Stimulated activated naive CD8-positive, alpha-beta T cell treated with anti-CD3 and anti-CD28 coated beads, Interleukin-15, Interleukin-2, amounts not matched to agents 100 ng/mL and 50 ng/mL, for 24 hours (primary cell): ENCODE data around the gene COL6A2.

Source experiments
- H3K27ac Mint-ChIP-seq: one replicate; pipeline ENCODE4 v1.8.0; 2021; ENCODE audit warnings: mild to moderate bottlenecking, mixed read lengths
- H3K27me3 Mint-ChIP-seq: one replicate; pipeline ENCODE4 v1.8.0; 2021; ENCODE audit warnings: mixed read lengths
- H3K36me3 Mint-ChIP-seq: one replicate; pipeline ENCODE4 v1.8.0; 2021; ENCODE audit warnings: low read depth, mixed read lengths
- H3K4me1 Mint-ChIP-seq: one replicate; pipeline ENCODE4 v1.8.0; 2021; ENCODE audit warnings: low read depth, mixed read lengths
- H3K4me3 Mint-ChIP-seq: one replicate; pipeline ENCODE4 v1.8.0; 2021; ENCODE audit warnings: mild to moderate bottlenecking, mixed read lengths
- H3K9me3 Mint-ChIP-seq: one replicate; pipeline ENCODE4 v1.8.0; 2021; ENCODE audit warnings: mixed read lengths

COL6A2 gene

DNA sequence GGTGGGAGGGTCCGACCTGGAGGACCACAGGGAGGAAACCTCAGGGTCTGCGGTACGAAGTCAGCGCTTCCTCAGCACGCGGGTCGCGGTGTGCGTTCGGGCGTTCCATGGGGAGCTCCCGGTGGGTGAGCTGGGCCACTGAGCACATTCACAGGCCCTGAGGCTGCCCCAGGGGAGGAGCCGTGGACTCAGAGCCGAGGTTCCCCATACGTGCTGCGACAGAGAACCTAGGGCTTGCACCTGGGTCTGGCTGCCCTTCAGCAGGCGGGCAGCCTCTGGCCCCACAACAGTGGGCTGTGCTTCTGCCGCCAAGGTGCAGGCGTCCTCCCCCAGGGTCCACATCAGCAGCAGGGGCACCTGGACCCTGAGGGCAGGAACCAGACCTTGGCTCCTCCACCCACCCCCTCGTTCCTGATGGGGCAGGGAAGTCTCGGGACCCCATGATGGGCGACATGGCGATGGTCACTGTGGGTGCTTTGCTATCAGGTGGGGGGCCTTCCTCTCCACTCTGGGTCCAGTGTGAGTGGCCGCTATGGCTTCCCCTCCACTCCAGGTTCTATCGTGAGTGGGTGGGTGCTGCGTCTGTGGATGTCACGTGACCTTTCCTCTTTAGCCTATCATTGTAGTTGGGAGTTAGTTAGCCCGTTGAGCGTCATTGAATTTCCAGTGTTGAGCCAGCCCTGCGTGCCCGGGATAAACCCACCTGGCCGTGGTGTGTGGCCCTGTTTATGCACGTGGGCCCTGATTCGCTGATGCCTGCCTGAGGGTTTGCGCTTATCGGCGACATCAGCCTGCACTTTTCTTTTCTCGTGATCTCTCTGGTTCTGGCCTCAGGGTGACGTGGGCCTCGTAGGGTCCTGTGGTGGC lies 29.6 kb downstream of the COL6A2 start:
- Mint-ChIP-seq H3K4me3 (no peak overlapping the region), H3K36me3 (no peaks in the 10 kb centered on the region), H3K4me1 (no peaks in the 10 kb centered on the region), H3K9me3 (no peaks in the 10 kb centered on the region), H3K27me3 (no peaks in the 10 kb centered on the region), H3K27ac (no peak overlapping the region)

DNA sequence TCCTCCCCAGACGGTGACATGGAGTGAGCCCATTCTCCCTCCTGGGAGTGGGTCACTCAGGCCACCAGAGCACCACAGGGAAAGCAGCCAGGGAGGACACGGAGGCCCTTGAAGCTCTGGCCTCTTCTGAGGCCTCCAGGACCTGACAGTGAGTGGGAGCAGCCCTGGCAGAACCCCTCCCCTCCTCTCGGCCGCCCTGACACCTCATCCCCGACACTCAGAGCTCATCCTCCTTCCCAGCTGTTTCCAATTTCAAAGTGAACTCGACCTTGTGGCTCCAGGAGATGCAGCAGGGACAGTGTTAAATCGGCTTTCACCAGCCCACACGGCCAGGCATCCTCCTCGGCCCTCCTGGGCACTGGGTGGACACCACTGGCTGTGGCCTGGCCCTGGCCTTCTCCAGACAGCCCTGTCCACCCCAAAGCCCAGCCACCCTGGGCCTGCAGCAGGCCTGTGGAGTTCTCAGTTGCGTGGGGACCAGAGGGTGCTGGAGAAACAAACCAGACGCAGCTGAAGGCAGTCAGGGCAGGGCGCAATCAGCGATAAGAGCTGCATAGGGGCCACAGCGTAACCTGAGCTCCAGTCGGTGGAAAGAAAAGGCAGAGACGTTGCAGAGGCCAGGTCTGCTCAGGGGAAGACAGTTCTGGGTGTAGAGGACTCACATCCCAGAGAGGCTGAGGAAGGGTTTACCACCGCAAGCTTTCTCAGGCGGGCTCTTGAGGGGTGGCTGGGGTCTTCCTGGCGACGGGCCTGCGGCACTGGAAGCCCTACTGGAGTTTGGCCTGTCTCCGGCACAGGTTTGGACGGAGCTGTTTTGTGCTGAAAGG lies 30.4 kb downstream of the COL6A2 start:
- no peaks in the 10 kb centered on the region for H3K36me3 Mint-ChIP-seq
- H3K9me3 Mint-ChIP-seq: no peaks in the 10 kb centered on the region

DNA sequence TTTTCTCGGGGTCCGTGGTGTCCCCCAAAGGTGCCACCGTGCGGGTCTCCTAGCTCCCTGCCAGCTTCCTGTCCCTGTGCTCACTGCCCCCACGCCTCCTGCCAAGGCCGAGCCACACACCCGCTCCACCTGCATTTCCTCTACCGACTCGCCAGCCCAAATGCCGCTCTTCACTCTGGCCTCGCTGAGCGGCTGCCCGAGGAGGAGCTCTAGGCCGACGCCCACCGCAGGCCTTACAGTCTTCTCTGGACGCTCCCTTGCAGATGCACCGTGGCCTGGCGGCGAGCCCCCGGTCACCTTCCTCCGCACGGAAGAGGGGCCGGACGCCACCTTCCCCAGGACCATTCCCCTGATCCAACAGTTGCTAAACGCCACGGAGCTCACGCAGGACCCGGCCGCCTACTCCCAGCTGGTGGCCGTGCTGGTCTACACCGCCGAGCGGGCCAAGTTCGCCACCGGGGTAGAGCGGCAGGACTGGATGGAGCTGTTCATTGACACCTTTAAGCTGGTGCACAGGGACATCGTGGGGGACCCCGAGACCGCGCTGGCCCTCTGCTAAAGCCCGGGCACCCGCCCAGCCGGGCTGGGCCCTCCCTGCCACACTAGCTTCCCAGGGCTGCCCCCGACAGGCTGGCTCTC lies 31.1 kb downstream of the COL6A2 start:
- H3K4me3 Mint-ChIP-seq: no peak overlapping the region

More for the DNA sequence above, 30.4 kb downstream of the COL6A2 start:
- Mint-ChIP-seq H3K27ac (no peak overlapping the region), H3K4me1 (no peaks in the 10 kb centered on the region), H3K4me3 (no peak overlapping the region), H3K27me3 (no peaks in the 10 kb centered on the region)

DNA sequence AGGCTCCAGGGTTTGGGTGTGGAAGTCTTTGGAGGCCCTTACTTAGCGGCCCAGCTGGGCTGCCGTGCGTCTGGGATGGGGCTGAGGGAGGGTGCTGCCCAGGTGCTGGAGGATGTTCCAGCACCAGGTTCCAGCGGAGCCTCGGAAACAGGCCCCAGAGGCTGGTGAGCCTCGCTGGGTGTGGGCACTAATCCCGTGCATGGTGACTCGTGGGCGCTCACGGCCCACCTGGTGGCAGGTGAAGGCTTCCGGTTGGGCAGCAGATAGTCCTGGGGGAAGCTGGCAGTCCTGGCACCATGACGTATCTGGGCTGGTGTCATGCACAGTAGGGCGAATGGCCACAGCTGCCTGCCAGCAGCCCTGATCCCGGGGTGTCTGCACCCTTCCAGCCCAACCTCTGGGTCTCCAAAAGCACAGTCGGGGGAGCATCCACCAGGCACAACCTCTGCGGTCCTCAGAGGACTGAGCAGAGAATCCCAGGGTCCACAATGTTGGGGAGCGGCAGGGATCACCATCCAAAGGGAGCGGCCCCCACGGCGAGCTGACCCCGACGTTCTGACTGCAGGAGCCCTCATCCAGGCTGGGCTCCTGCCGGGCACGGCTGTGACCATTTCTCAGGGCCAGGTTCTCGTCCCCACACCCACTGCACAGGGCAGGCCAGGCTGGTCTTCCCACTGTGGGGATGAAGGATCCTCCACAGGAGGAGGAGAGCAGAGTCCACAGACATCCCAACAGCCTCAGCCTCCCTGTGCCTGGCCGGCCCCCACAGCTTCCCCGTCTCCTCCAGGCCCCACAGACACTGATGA lies 32.1 kb downstream of the COL6A2 start:
- Mint-ChIP-seq H3K4me3 (no peak overlapping the region), H3K27me3 (no peaks in the 10 kb centered on the region), H3K4me1 (no peaks in the 10 kb centered on the region), H3K27ac (no peak overlapping the region), H3K9me3 (no peaks in the 10 kb centered on the region), H3K36me3 (no peaks in the 10 kb centered on the region)

More for the DNA sequence above, 31.1 kb downstream of the COL6A2 start:
- Mint-ChIP-seq H3K4me1 (no peaks in the 10 kb centered on the region), H3K27me3 (no peaks in the 10 kb centered on the region), H3K9me3 (no peaks in the 10 kb centered on the region), H3K27ac (no peak overlapping the region), H3K36me3 (no peaks in the 10 kb centered on the region)

DNA sequence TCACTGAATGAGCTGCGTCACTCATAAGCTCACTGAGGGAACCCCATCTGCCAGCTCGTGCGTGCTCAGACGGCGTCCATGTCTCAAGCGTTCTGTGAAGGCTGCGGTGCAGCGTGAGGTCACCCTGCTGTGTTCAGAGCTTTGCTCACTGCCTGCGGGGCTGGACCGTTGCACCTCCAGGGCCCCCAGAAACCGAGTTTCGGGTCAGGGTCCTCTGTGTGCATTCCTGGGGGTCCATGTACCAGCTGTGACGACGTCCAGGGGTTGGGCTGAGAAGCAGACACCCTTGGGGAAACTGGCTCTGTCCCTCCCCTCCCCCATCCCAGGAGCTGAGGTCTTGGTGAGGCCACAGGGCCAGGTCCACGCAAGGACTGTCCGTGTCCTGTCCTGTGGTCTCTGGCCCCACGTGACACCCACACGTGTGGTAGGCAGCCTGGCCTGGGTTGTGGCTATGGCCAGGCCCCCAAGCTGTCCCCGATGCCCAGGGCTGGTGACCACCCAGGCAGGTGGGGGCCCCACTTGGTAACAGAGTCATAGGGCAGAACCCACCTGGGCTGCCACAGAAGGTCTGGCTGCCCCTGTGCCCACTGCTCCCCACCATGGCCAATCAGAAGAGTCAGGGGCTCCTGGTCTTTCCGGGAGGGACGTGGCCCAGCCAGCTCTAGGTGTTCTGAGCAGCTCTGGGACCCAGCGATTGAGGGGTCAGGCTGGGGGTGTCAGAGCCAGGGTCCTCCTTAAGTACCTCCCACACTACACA lies 33.1 kb downstream of the COL6A2 start:
- no peak overlapping the region for H3K4me3 Mint-ChIP-seq
- H3K27me3 Mint-ChIP-seq: peaks cover 2% of the 10 kb centered on the region
- no peaks in the 10 kb centered on the region for H3K4me1 Mint-ChIP-seq
- H3K27ac Mint-ChIP-seq: no peak overlapping the region
- no peaks in the 10 kb centered on the region for H3K36me3 Mint-ChIP-seq
- no peaks in the 10 kb centered on the region for H3K9me3 Mint-ChIP-seq

DNA sequence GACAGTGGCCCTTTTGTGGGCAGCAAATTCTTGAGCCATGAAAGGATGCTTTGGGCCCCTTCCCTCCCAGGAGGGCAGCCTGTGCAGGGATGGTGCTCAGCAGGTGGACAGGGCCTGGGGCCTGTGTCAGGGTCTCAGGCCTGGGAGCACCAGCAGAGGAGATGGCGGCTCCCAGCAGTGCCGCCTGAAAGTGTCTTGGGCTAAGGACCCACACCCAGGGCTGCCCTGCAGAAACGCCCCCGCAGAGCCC lies 33.6 kb downstream of the COL6A2 start:
- Mint-ChIP-seq H3K27ac (no peak overlapping the region), H3K4me1 (no peaks in the 10 kb centered on the region), H3K4me3 (no peak overlapping the region), H3K36me3 (no peaks in the 10 kb centered on the region), H3K9me3 (no peaks in the 10 kb centered on the region), H3K27me3 (peaks cover 3% of the 10 kb centered on the region)

DNA sequence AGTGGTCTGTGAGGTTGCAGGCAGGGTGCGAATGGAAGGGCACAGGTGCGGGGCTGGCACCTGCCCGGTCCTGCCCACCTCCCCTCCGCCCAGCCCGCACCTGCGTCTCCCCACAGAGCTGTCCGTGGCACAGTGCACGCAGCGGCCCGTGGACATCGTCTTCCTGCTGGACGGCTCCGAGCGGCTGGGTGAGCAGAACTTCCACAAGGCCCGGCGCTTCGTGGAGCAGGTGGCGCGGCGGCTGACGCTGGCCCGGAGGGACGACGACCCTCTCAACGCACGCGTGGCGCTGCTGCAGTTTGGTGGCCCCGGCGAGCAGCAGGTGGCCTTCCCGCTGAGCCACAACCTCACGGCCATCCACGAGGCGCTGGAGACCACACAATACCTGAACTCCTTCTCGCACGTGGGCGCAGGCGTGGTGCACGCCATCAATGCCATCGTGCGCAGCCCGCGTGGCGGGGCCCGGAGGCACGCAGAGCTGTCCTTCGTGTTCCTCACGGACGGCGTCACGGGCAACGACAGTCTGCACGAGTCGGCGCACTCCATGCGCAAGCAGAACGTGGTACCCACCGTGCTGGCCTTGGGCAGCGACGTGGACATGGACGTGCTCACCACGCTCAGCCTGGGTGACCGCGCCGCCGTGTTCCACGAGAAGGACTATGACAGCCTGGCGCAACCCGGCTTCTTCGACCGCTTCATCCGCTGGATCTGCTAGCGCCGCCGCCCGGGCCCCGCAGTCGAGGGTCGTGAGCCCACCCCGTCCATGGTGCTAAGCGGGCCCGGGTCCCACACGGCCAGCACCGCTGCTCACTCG lies 34.1 kb downstream of the COL6A2 start:
- Mint-ChIP-seq H3K27ac (no peak overlapping the region), H3K4me3 (no peak overlapping the region), H3K27me3 (peaks cover 3% of the 10 kb centered on the region), H3K9me3 (no peaks in the 10 kb centered on the region), H3K4me1 (no peaks in the 10 kb centered on the region), H3K36me3 (no peaks in the 10 kb centered on the region)

DNA sequence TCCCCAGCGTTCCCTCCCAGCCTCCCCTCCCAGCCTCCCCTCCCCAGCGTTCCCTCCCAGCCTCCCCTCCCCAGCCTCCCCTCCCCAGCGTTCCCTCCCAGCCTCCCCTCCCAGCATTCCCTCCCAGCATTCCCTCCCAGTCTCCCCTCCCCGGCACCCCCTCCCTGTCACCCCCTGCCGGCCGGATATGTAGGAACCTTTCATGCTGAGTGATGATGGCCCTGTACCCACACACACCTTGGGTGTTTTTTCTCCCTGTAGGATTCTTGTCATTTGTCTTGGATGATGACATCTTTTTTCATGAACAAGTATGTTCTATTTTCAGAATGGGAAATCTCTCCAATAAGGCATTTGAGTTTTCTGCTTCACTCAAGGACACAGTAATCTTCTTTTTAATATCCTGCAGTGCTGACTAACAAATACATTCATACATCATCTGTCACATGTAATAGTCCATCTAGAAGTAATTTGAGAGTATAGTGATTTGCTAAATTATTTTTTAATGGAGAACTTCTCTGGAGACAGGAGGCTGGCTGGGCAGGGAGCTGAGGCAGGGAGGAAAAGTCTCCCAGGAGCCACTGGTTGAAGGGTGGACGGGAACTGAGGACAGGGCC lies 38.0 kb downstream of the COL6A2 start:
- H3K27ac Mint-ChIP-seq: no peak overlapping the region
- no peaks in the 10 kb centered on the region for H3K9me3 Mint-ChIP-seq
- H3K36me3 Mint-ChIP-seq: no peaks in the 10 kb centered on the region
- no peaks in the 10 kb centered on the region for H3K4me1 Mint-ChIP-seq
- H3K4me3 Mint-ChIP-seq: no peak overlapping the region
- H3K27me3 Mint-ChIP-seq: peaks cover 6% of the 10 kb centered on the region

DNA sequence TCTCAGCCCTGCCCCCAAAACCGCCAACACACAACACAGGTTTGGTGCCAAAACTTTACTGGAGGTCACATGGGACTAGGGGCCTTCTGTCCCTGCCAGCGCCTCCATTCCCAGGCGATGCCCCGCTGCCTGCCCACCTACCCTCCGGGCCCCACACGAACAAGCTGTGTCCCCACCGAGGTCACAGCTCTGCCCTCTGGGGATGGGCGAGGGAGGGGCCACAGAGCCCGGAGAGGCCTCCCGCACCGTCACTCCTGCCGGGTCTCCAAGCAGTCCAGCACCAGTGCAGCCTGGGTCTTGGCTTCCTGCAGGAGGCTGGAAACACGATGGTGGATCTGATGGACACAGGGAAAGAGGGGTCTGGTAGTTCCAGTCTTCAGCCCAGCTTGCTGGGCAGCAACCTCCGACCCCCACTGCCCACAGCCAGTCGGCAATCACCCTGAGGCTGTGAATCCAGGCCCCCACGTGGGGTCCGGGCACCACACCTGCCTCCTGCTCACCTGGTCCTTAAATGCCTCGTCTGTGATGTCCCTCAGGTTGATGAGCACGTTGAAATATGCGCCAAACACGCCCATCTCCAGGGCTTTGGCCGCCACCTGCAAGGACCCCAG lies 38.9 kb downstream of the COL6A2 start:
- H3K27ac Mint-ChIP-seq: no peak overlapping the region
- H3K4me1 Mint-ChIP-seq: no peaks in the 10 kb centered on the region
- no peaks in the 10 kb centered on the region for H3K36me3 Mint-ChIP-seq
- no peak overlapping the region for H3K4me3 Mint-ChIP-seq
- no peaks in the 10 kb centered on the region for H3K9me3 Mint-ChIP-seq
- peaks cover 6% of the 10 kb centered on the region for H3K27me3 Mint-ChIP-seq

DNA sequence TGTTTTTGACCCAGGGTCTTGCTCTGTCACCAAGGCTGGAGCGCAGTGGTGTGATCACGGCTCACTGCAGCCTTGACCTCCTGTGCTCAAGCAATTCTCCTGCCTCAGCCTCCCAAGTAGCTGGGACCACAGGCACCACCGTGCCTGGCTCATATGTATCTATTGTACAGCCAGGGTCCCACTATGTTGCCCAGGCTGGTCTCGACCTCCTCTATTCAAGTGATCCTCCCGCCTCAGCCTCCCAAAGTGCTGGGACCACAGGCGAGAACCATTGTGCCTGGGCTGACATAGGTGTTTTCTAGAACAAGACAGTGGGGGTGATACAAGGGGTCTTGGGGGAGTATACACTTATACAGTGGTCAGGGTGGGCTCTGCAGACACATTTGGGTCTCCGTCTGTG lies 40.0 kb downstream of the COL6A2 start:
- peaks cover 3% of the 10 kb centered on the region for H3K4me1 Mint-ChIP-seq
- H3K27ac Mint-ChIP-seq: no peak overlapping the region

DNA sequence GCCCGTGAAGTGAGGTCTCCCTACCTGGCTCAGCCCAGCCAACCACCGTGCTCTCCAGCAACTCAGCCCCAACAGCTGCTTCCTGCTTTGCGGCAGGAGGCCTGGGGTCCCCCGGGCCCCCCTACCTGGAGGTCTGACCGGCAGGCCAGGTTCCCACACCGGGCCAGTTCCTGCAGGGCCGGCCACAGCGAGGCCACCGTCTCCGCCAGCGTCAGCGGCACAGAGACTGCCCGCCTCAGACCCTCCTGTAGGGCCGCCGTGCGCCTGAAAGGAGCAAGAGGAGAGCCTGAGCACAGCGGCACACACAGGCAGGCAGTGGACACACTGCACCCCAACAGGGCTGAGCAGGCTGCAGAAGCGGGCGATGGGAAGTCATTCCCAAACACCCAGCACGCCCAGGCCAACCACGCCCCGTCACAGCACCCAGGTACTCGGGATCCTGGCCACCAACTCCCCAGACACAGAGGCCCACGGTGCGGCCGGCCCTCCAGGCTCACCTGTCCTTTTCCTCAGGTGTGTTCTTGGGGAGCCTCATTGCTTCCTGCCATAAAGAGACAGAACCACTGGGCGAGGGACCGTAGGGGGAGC lies 40.6 kb downstream of the COL6A2 start:
- Mint-ChIP-seq H3K9me3 (no peaks in the 10 kb centered on the region), H3K4me1 (peaks cover 5% of the 10 kb centered on the region), H3K27ac (no peak overlapping the region), H3K27me3 (peaks cover 6% of the 10 kb centered on the region), H3K36me3 (no peaks in the 10 kb centered on the region), H3K4me3 (no peak overlapping the region)

More for the DNA sequence above, 40.0 kb downstream of the COL6A2 start:
- no peak overlapping the region for H3K4me3 Mint-ChIP-seq
- no peaks in the 10 kb centered on the region for H3K9me3 Mint-ChIP-seq
- no peaks in the 10 kb centered on the region for H3K36me3 Mint-ChIP-seq
- peaks cover 6% of the 10 kb centered on the region for H3K27me3 Mint-ChIP-seq

DNA sequence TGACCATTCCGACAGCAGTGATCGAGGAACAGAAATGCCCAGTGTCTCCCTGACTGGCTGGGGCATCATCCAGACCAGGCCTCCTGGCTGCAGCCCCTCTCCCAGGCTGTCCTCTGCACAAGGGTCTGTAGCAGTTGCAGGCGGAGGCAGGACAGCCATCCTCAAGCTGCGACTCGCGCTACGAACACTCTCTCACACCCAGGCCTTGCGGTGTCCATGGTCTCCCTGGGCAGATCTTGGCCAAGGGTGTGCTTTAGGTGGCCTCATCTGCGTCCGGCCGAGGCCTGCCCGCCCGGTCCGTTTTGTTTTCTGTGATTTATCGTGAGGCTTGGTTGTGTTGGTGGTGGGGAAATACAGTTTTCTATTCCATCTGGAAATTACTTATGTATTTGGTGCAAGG lies 41.8 kb downstream of the COL6A2 start:
- Mint-ChIP-seq H3K36me3 (no peaks in the 10 kb centered on the region), H3K27me3 (peaks cover 6% of the 10 kb centered on the region), H3K4me3 (no peak overlapping the region), H3K4me1 (peaks cover 12% of the 10 kb centered on the region), H3K9me3 (no peaks in the 10 kb centered on the region), H3K27ac (no peak overlapping the region)
